ENCODE measurements around the gene LRRC2.
A peak's percentile ranks its signal among the peaks of the same experiment; 100 is the strongest.
"Not testable (repeated sequence)": the region's sequence is repeated elsewhere in the genome, so short reads cannot be mapped to it uniquely, and the experiment has no call there.

Gene LRRC2

DNA sequence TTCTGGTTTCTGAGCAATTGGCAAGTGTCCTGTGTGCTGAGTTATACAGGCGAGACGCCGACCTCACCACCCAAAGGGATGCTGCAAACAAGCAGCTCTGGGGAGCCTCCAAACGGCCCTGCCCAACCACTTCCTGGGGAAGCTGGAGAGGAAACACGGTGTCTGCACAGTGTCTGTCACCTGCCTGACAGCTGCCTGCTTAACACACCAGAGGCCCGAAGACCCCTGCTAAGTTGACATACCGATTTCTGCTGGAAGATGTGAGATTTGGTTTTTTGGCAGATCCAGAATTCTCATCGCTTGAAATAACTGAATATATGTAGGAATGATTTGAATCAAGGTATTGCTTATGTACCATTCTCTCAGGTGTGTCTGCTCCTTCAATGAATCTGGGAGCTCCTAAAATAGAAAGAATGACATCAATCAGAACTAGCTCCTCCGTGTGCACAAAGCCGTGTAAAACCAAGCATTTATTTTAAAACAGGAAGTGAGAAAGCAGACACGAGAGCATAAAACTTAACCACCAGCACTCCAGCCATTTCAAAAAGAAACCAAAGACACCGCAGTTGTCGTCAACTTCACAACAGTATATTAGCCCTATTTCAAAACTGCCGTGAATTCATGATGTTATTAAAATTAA, 27.2 kb downstream of the LRRC2 start:
- H3K18ac ChIP-seq (ENCODE audit: low read length), result no peak overlapping the region
- H2BK120ac ChIP-seq (ENCODE audit: low read depth, low read length), result no peak overlapping the region
- WGBS (ENCODE audit: extremely low coverage, insufficient coverage, low lambda C conversion rate), result no CpG with 5 or more reads among the region's 14 CpGs
- H2AK5ac ChIP-seq (ENCODE audit: low read length), result no peak overlapping the region
- H3K79me1 ChIP-seq (ENCODE audit: low read length), result no peaks in the 10 kb centered on the region
- H3K4ac ChIP-seq (ENCODE audit: low read depth, low read length), result no peak overlapping the region
- no peak overlapping the region for H4K8ac ChIP-seq (ENCODE audit: low read depth, low read length)
- no peak overlapping the region for H3K4me3 ChIP-seq (ENCODE audit: low read length)
- no peaks in the 10 kb centered on the region for H3K79me2 ChIP-seq (ENCODE audit: control insufficient read depth, insufficient read depth, low read length)
- no peak overlapping the region for H3K4me2 ChIP-seq (ENCODE audit: low read length)
- H3K56ac ChIP-seq (ENCODE audit: low read length), result no peak overlapping the region
- no peak overlapping the region for H3K23ac ChIP-seq (ENCODE audit: low read length)
- peak; percentile 65 for DNase-seq
- H3K27ac ChIP-seq (ENCODE audit: low read depth, low read length), result no peak overlapping the region
- no peaks in the 10 kb centered on the region for H3K27me3 ChIP-seq (ENCODE audit: insufficient read depth, low read length, poor library complexity)
- H2BK5ac ChIP-seq (ENCODE audit: low read length), result no peak overlapping the region
- no peak overlapping the region for H4K5ac ChIP-seq (ENCODE audit: low read length)
- no peak overlapping the region for H3K9ac ChIP-seq (ENCODE audit: low read length)
- H3K4me1 ChIP-seq (ENCODE audit: control insufficient read depth, low read depth, low read length), result peaks cover 2% of the 10 kb centered on the region
- H2BK15ac ChIP-seq (replicated peaks; ENCODE audit: low read depth), result no peak overlapping the region
- H3K36me3 ChIP-seq (ENCODE audit: control insufficient read depth, insufficient read depth, low read length), result no peaks in the 10 kb centered on the region

DNA sequence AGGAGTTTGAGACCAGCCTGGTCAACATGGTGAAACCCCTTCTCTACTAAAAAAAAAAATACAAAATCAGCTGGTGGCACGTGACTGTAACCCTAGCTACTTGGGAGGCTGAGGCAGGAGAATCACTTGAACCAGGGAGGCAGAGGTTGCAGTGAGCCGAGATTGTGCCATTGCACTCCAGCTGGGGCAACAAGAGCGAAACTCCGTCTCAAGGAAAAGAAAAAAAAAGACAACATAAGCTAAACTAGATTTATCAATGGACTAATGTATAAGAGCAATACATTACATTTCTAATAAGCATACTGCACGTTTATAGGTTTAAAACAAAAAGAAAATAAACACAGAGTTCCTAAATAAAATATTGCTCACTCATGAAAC, 27.7 kb downstream of the LRRC2 start:
- no CpG with 5 or more reads among the region's 5 CpGs for WGBS (ENCODE audit: extremely low coverage, insufficient coverage, low lambda C conversion rate)
- not testable (repeated sequence) for H3K36me3 ChIP-seq (ENCODE audit: control insufficient read depth, insufficient read depth, low read length)

DNA sequence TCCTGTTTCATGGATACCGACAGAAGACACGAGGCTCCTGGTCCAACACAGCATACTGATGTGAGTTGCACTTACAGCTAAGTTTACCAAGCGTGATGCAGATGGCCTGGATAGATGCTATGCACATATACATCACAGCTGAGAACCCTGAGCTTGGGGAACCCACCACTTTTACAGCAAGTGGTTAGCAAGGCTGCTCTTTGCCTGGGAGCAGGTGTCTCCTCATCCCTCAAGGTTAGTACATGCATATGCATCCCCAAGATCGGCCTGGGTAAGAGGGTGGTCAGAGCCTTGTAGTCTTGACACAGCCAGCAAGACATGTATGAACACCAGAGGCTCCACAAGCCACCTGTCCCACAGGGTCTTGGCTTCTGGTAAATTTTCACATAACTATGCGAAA, 28.3 kb downstream of the LRRC2 start:
- no CpG with 5 or more reads among the region's 5 CpGs for WGBS (ENCODE audit: extremely low coverage, insufficient coverage, low lambda C conversion rate)

More for the DNA sequence above, 27.7 kb downstream of the LRRC2 start:
- H3K27ac ChIP-seq (ENCODE audit: low read depth, low read length); H2AK5ac ChIP-seq (ENCODE audit: low read length); H3K4me3 ChIP-seq (ENCODE audit: low read length); H3K18ac ChIP-seq (ENCODE audit: low read length); H2BK5ac ChIP-seq (ENCODE audit: low read length); H3K4me1 ChIP-seq (ENCODE audit: control insufficient read depth, low read depth, low read length); H2BK15ac ChIP-seq (replicated peaks; ENCODE audit: low read depth); DNase-seq; H4K5ac ChIP-seq (ENCODE audit: low read length); H3K4ac ChIP-seq (ENCODE audit: low read depth, low read length); H3K27me3 ChIP-seq (ENCODE audit: insufficient read depth, low read length, poor library complexity); H3K56ac ChIP-seq (ENCODE audit: low read length); H4K8ac ChIP-seq (ENCODE audit: low read depth, low read length); H3K79me1 ChIP-seq (ENCODE audit: low read length); H3K9ac ChIP-seq (ENCODE audit: low read length); H3K23ac ChIP-seq (ENCODE audit: low read length); H3K4me2 ChIP-seq (ENCODE audit: low read length); H3K79me2 ChIP-seq (ENCODE audit: control insufficient read depth, insufficient read depth, low read length); H2BK120ac ChIP-seq (ENCODE audit: low read depth, low read length): not testable (repeated sequence)

DNA sequence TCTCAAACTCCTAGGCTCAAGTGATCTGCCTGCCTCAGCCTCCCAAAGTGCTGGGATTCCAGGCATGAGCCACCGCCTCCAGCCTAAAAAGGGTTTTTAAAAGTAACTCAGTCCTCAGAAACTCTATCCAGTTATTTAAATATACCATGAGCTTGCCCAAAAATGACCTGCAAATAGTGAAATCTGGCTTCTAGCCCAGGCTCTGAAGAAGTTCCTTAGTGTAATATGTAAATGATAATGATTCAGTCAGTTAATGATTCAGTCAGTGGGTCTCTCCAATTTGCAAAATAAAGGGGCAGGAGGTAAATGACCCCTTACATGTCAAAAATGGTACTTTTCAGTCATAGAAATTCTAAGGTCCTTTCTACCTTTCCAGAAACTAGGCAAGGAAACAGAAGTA, 28.8 kb downstream of the LRRC2 start:
- H3K4me1 ChIP-seq (ENCODE audit: control insufficient read depth, low read depth, low read length), result peaks cover 2% of the 10 kb centered on the region
- no peak overlapping the region for H3K9ac ChIP-seq (ENCODE audit: low read length)
- no peak overlapping the region for H3K27ac ChIP-seq (ENCODE audit: low read depth, low read length)
- no peak overlapping the region for H2AK5ac ChIP-seq (ENCODE audit: low read length)
- DNase-seq, result no peak
- no peaks in the 10 kb centered on the region for H3K79me2 ChIP-seq (ENCODE audit: control insufficient read depth, insufficient read depth, low read length)
- no peak overlapping the region for H4K8ac ChIP-seq (ENCODE audit: low read depth, low read length)
- WGBS (ENCODE audit: extremely low coverage, insufficient coverage, low lambda C conversion rate), result no CpG with 5 or more reads among the region's 1 CpG
- no peaks in the 10 kb centered on the region for H3K79me1 ChIP-seq (ENCODE audit: low read length)
- H3K23ac ChIP-seq (ENCODE audit: low read length), result no peak overlapping the region
- H3K18ac ChIP-seq (ENCODE audit: low read length), result no peak overlapping the region
- no peaks in the 10 kb centered on the region for H3K27me3 ChIP-seq (ENCODE audit: insufficient read depth, low read length, poor library complexity)
- H3K4me2 ChIP-seq (ENCODE audit: low read length), result no peak overlapping the region
- no peak overlapping the region for H2BK15ac ChIP-seq (replicated peaks; ENCODE audit: low read depth)
- no peaks in the 10 kb centered on the region for H3K36me3 ChIP-seq (ENCODE audit: control insufficient read depth, insufficient read depth, low read length)
- H2BK120ac ChIP-seq (ENCODE audit: low read depth, low read length), result no peak overlapping the region
- H3K56ac ChIP-seq (ENCODE audit: low read length), result no peak overlapping the region
- no peak overlapping the region for H4K5ac ChIP-seq (ENCODE audit: low read length)
- H3K4ac ChIP-seq (ENCODE audit: low read depth, low read length), result no peak overlapping the region
- H3K4me3 ChIP-seq (ENCODE audit: low read length), result no peak overlapping the region
- H2BK5ac ChIP-seq (ENCODE audit: low read length), result no peak overlapping the region

More for the DNA sequence above, 28.3 kb downstream of the LRRC2 start:
- Histone ChIP-seq H2BK120ac (ENCODE audit: low read depth, low read length) (no peak overlapping the region), H3K79me1 (ENCODE audit: low read length) (no peaks in the 10 kb centered on the region), H2BK5ac (ENCODE audit: low read length) (no peak overlapping the region), H3K4ac (ENCODE audit: low read depth, low read length) (no peak overlapping the region), H3K56ac (ENCODE audit: low read length) (no peak overlapping the region), H4K5ac (ENCODE audit: low read length) (no peak overlapping the region), H3K4me3 (ENCODE audit: low read length) (no peak overlapping the region), H3K4me2 (ENCODE audit: low read length) (no peak overlapping the region), H3K79me2 (ENCODE audit: control insufficient read depth, insufficient read depth, low read length) (no peaks in the 10 kb centered on the region), H2AK5ac (ENCODE audit: low read length) (no peak overlapping the region), H3K36me3 (ENCODE audit: control insufficient read depth, insufficient read depth, low read length) (no peaks in the 10 kb centered on the region), H3K23ac (ENCODE audit: low read length) (no peak overlapping the region), H3K27ac (ENCODE audit: low read depth, low read length) (no peak overlapping the region), H3K18ac (ENCODE audit: low read length) (no peak overlapping the region), H2BK15ac (replicated peaks; ENCODE audit: low read depth) (no peak overlapping the region), H3K27me3 (ENCODE audit: insufficient read depth, low read length, poor library complexity) (no peaks in the 10 kb centered on the region), H4K8ac (ENCODE audit: low read depth, low read length) (no peak overlapping the region), H3K4me1 (ENCODE audit: control insufficient read depth, low read depth, low read length) (peaks cover 2% of the 10 kb centered on the region), H3K9ac (ENCODE audit: low read length) (no peak overlapping the region)
- no peak for DNase-seq

DNA sequence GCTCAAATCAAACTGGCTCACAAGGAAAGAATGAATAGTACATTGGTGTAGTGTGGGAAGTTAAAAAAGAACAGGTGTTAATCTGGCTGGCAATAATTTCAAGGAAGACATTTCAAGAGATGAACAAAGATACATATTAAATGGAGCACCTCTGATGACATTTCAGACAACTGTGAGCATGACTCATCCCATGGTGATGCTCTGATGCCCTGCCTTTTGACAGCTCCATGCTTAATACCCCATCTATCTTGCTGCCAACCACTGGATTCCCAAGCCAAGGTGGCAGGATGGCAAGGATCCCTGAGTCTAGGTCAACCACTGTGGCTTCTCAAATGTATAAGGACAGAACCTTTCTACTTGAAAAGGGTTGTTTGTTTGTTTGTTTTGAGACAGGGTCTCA, 29.3 kb downstream of the LRRC2 start:
- Histone ChIP-seq H3K56ac (ENCODE audit: low read length) (no peak overlapping the region), H3K27ac (ENCODE audit: low read depth, low read length) (no peak overlapping the region), H3K4me3 (ENCODE audit: low read length) (no peak overlapping the region), H3K79me1 (ENCODE audit: low read length) (no peaks in the 10 kb centered on the region), H3K18ac (ENCODE audit: low read length) (no peak overlapping the region), H3K79me2 (ENCODE audit: control insufficient read depth, insufficient read depth, low read length) (no peaks in the 10 kb centered on the region), H3K4me2 (ENCODE audit: low read length) (no peak overlapping the region), H3K9ac (ENCODE audit: low read length) (no peak overlapping the region), H3K27me3 (ENCODE audit: insufficient read depth, low read length, poor library complexity) (no peaks in the 10 kb centered on the region), H3K36me3 (ENCODE audit: control insufficient read depth, insufficient read depth, low read length) (no peaks in the 10 kb centered on the region), H4K8ac (ENCODE audit: low read depth, low read length) (no peak overlapping the region), H2AK5ac (ENCODE audit: low read length) (no peak overlapping the region), H4K5ac (ENCODE audit: low read length) (no peak overlapping the region), H2BK5ac (ENCODE audit: low read length) (no peak overlapping the region), H2BK120ac (ENCODE audit: low read depth, low read length) (no peak overlapping the region), H3K4me1 (ENCODE audit: control insufficient read depth, low read depth, low read length) (peaks cover 2% of the 10 kb centered on the region), H3K23ac (ENCODE audit: low read length) (no peak overlapping the region), H2BK15ac (replicated peaks; ENCODE audit: low read depth) (no peak overlapping the region), H3K4ac (ENCODE audit: low read depth, low read length) (no peak overlapping the region)
- no peak for DNase-seq

DNA sequence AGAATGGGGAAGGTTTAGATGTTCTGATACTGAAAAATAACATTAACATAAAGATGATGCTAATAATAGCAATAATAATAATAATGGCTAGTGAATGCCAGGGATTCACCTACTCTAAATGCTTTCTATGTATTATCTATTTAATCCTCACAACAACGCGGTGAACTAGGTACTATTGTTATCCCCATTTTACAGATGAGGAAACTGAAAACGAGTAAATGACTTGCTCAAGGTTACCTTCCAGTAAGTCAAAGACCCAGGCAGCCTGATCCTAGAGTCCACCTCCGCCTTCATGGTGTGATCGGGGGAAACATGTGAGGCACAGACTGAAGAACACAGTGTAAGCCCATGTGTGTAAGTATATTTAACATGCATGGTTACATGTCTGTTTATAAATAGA, 30.4 kb downstream of the LRRC2 start:
- Histone ChIP-seq H4K5ac (ENCODE audit: low read length) (no peak overlapping the region), H3K56ac (ENCODE audit: low read length) (no peak overlapping the region), H3K4me3 (ENCODE audit: low read length) (no peak overlapping the region), H3K36me3 (ENCODE audit: control insufficient read depth, insufficient read depth, low read length) (no peaks in the 10 kb centered on the region), H2BK5ac (ENCODE audit: low read length) (no peak overlapping the region), H3K18ac (ENCODE audit: low read length) (no peak overlapping the region), H4K8ac (ENCODE audit: low read depth, low read length) (no peak overlapping the region), H3K79me1 (ENCODE audit: low read length) (no peaks in the 10 kb centered on the region), H3K4me2 (ENCODE audit: low read length) (no peak overlapping the region), H3K27me3 (ENCODE audit: insufficient read depth, low read length, poor library complexity) (no peaks in the 10 kb centered on the region), H3K79me2 (ENCODE audit: control insufficient read depth, insufficient read depth, low read length) (no peaks in the 10 kb centered on the region), H2AK5ac (ENCODE audit: low read length) (no peak overlapping the region), H2BK15ac (replicated peaks; ENCODE audit: low read depth) (no peak overlapping the region), H3K4me1 (ENCODE audit: control insufficient read depth, low read depth, low read length) (peaks cover 2% of the 10 kb centered on the region), H2BK120ac (ENCODE audit: low read depth, low read length) (no peak overlapping the region), H3K9ac (ENCODE audit: low read length) (no peak overlapping the region), H3K27ac (ENCODE audit: low read depth, low read length) (no peak overlapping the region), H3K23ac (ENCODE audit: low read length) (no peak overlapping the region), H3K4ac (ENCODE audit: low read depth, low read length) (no peak overlapping the region)
- no peak for DNase-seq
- WGBS (ENCODE audit: extremely low coverage, insufficient coverage, low lambda C conversion rate), result no CpG with 5 or more reads among the region's 5 CpGs

All from mesendoderm (in vitro differentiated cells).